Endothelial cell of umbilical vein (primary cell): ENCODE data around the gene TK1.
A peak's percentile ranks its signal among the peaks of the same experiment; 100 is the strongest.

Experiments
- EZH2 ChIP-seq: IDR thresholded peaks from 2 replicates; pipeline ENCODE4 v1.6.1; 2012; ENCODE audit warnings: borderline replicate concordance, low read depth, mild to moderate bottlenecking, moderate library complexity, low read length, inconsistent platforms; ENCODE audit not compliant: severe bottlenecking
- GATA2 ChIP-seq: IDR thresholded peaks from 2 replicates; pipeline ENCODE4 v1.7.0; 2011; ENCODE audit warnings: low read depth, mild to moderate bottlenecking, moderate library complexity, mixed read lengths, low read length; ENCODE audit not compliant: insufficient read length, insufficient read depth
- MAX ChIP-seq: IDR thresholded peaks from 2 replicates; pipeline ENCODE4 v1.6.1; 2011; ENCODE audit not compliant: insufficient read depth, insufficient read length
- POLR2A ChIP-seq: IDR thresholded peaks from 2 replicates; pipeline ENCODE4 v1.6.1; 2012; ENCODE audit warnings: low read depth, mild to moderate bottlenecking, control low read depth, low read length
- POLR2AphosphoS5 ChIP-seq: IDR thresholded peaks from 2 replicates; pipeline ENCODE4 v1.6.1; 2012; ENCODE audit warnings: low read depth, mild to moderate bottlenecking, control low read depth, low read length, moderate library complexity; ENCODE audit not compliant: insufficient read depth
- TF ChIP-seq, protein P1 (sequence below), 2 donors: IDR thresholded peaks; 1 replicate in 1 of 2; 2 replicates in 1 of 2; pipeline ENCODE4 v1.5.1; 2011; ENCODE audit warnings: low read length in 2 of 2, mild to moderate bottlenecking in 2 of 2, moderate library complexity in 2 of 2, control low read depth in 1 of 2, inconsistent platforms in 1 of 2, low read depth in 1 of 2; ENCODE audit not compliant: insufficient read depth in 1 of 2; ENCODE audit errors: extremely low read depth in 1 of 2

DNA sequence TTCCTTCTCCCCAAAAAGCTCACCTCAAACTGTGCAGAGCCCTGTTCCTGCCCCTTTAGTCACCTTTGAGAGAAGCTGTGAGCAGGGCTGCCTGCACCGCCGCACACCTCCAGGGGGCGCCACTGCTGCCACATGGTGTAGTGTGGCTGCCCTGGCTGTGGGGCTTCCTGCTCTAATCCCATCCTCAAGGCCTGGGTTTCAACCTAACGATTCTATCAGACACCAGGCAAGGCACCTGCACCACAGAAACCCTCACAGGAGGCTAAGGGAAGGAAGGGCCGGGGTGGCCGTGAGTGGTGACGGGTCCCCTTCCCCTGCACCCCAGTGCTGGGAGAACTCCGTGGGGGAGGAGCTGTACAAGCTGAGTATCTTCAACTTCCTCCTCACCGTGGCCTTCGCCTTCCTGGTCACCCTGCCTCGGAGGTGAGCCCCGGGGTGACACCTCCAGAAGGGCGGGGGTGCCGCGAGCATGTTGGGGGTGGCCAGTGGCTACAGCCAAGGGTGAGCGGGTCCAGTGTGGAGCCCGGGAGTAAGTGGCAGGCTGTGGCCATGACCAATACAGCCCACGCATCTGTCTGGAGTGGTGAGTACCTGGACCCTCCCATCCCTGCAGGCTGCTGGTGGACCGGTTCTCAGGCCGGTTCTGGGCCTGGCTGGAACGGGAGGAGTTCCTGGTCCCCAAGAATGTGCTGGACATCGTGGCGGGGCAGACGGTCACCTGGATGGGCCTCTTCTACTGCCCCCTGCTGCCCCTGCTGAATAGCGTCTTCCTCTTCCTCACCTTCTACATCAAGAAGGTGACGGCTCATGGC, 49.3 kb downstream of the TK1 start:
- TF ChIP-seq, protein P1, sequence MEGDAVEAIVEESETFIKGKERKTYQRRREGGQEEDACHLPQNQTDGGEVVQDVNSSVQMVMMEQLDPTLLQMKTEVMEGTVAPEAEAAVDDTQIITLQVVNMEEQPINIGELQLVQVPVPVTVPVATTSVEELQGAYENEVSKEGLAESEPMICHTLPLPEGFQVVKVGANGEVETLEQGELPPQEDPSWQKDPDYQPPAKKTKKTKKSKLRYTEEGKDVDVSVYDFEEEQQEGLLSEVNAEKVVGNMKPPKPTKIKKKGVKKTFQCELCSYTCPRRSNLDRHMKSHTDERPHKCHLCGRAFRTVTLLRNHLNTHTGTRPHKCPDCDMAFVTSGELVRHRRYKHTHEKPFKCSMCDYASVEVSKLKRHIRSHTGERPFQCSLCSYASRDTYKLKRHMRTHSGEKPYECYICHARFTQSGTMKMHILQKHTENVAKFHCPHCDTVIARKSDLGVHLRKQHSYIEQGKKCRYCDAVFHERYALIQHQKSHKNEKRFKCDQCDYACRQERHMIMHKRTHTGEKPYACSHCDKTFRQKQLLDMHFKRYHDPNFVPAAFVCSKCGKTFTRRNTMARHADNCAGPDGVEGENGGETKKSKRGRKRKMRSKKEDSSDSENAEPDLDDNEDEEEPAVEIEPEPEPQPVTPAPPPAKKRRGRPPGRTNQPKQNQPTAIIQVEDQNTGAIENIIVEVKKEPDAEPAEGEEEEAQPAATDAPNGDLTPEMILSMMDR (IDR thresholded peaks at IDR 0.05; ENCODE audit: extremely low read depth in 1 of 2, insufficient read depth in 1 of 2, low read depth in 1 of 2, low read length in 2 of 2), result peak; percentile 35 to 38
- no peak for TF ChIP-seq MAX
- TF ChIP-seq EZH2, result no peak
- no peak for TF ChIP-seq GATA2
- no peak for TF ChIP-seq POLR2A
- no peak for TF ChIP-seq POLR2AphosphoS5
